GM21423 (cell line): ENCODE results near the gene WFIKKN1.

Experiments
- ATAC-seq: cut with Tn5 transposase; IDR thresholded peaks from one replicate; pipeline ENCODE4 v1.9.1; 2021; ENCODE audit warnings: mild to moderate bottlenecking, moderate library complexity; ENCODE audit not compliant: unreplicated experiment

WFIKKN1 gene

DNA sequence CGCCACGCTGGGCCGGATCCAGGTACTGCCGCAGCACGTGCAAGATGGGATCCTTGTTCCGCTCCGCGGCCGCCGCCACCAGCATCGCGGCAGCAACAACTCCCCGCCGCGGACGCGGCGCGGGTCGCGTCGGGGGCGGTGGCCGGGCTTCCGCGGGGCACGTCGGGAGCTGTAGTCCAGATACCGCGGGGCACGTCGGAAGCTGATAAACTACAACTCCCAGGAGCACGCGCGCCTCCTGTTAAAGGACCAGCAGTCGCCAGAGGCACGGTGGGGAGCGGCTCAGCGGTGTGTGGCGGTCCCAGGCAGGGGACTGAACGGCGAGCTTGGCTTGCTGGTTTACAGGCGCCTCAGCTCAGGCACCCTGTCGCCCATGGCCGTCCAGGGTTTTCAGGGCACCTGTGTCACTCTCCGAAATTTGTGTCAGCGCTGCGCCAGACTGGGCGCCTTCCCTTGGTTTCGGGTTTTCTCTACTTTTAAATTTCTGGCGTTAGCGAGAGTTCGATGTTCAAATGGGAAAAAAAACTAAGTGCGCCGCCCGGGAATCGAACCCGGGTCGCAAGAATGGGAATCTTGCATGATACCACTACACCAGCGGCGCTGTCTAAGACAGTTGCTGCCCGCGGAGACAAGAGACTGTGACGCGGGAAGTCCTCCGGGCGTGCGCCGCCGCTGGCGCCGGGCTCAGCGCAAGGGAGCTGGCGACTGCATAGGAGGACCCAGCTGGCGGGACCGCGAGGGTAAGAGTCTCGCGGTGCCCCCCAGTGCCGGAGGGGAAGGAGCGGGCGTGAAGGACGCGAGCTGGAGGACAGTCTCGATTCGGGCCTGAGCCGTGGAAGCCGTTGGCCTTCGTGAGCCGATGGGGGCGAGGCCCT, 5.7 kb downstream of the WFIKKN1 start, which contains the start of gene METTL26:
METTL26 (minus strand) TSS at position 100 of the 875 bp plus-strand sequence; CDS start at position 85, 15 bp downstream.
- peak; percentile 67 for ATAC-seq

DNA sequence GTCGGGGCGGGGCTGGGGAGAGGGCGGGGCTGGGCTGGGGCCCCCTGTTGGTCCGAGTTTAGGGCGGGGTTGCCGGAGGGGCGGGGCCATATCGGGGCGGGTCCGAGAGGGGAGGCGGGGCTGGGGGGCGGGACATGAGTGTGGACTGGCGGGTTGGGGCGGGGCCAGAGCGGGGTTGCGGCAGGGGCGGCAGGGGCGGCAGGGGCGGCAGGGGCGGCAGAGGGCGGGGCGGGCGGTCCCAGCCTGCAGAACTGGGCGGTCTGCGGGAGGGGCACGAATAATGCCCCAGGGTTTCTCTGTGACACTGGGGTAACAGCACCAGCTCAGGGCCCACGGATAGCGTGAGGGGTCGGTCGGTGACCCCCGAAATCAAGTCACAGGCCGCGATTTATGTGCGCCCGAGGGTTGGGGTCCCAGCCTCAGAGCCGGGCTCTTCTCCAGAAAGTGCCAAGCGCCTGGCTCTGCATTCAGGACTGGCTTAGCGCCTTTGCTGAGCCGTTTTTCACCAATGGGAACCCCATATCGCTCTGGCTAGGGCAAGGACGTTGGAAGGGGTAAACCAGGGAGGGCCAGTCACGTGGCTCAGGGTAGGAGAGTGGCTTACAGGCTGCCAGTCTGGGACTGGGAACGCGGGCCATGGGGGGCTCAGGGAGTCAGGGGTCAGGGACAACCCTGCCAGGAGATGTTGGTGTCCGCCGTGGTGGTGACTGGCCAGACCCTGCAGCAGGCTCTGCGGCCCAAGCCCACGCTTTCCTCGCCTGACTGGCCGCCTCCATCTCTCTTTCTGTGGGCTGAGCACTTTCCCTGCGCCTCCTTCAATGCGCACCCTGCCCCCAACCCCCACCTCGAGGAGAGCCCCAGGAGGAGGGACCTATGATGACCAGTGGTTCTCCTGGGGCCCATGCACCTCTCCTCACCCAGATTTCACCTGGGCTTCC, 6.6 kb downstream of the WFIKKN1 start:
- no peak for ATAC-seq

DNA sequence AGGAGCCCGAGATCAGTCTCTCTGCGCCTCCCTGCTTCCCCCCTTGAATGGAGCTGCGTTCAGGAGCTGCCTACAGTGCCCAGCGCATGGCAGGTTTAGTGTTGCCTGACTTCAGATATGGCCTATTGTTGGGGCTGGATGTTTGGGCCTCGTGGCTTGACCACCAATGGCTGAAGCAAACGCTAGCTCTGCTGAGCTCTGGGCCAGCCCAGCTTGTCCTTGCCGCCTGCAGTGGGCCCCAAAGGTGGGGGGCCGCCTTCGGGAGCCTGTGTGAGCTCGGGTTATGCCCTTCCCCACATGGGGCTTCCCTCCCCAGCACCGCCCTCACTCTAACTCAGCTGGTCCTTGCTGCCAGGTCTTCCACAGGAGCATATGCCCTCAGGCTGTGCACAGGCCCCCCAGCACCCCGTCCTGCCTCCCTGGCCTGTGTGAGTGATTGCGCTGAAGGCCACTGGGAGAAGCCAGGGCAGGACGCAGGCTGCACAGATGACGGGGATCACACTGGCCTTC, 7.3 kb downstream of the WFIKKN1 start:
- no peak for ATAC-seq

GRCh38 chr16:638836-639235, 8.1 kb downstream of the WFIKKN1 start:
- no peak for ATAC-seq

- ATAC-seq, result no peak
Observed at GRCh38 chr16:640614-641013, 9.8 kb downstream of the WFIKKN1 start.

- peak; percentile 50 for ATAC-seq
Observed at GRCh38 chr16:641326-642188, 10.8 kb downstream of the WFIKKN1 start, which contains the start of gene MCRIP2. Gene MCRIP2 (plus strand): TSS chr16:641828. CDS start chr16:641992, 164 bp downstream.

DNA sequence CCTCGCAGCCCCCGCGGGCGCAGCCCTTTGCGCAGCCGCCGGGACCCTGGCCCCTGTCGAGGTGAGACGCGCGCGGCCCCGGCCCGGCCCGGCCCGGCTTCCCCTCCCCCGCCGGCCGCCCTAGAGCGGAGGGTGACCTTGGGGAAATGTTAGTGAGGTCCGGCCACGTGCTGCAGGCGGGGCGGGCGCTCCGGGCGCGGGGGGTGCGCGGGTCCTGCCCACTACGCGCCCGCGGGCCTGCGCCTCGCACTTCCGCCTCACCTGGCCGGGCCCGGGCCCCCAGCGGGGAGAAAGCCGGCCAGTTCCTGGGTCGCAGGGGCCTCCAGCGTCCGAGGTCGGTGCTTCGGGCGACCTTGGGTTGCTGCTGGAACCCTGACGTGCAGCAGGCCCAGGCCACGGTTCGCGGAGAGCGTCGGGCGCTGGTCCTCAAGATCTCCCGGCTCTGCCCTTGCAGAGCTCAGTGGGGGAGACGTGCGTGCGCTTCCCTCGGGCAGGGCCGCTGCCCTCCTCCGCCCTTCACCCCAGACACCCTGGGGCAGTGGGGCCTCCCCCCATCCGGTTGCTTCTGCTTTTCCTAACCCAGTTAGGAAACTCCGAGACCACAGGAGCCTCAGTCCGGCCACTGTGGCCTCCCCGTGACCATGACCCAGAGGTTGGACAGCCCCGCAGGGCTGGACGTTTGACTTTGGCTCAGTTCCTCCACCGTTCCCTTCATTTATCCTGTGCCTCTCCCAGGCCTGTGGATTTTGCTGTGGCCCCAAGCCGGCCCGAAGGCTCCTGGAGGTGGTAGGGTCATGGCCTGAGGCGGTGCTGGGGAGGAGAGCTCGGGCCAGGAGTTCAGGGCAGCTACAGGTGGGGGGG, 11.6 kb downstream of the WFIKKN1 start:
- ATAC-seq, result peak; percentile 27

DNA sequence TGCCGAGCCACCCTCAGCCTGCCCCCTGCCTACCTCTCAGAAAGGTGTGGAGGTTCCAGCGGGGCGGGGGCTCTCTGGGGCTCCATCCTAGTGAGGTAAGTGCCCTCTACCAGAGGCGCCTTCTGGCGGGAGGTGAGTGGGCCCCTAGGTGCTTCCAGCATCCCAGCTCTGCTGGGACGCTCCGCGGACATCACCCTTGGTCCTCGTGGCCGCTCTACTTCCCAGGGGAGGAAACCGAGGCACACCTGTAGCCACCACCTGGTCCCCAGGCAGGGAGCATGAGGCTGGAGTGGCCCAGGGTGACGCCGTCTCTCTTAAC, 12.2 kb downstream of the WFIKKN1 start:
- no peak for ATAC-seq

GRCh38 chr16:644556-644955, 13.8 kb downstream of the WFIKKN1 start:
- no peak for ATAC-seq

- ATAC-seq, result no peak
Observed at GRCh38 chr16:645852-646678, 15.3 kb downstream of the WFIKKN1 start.

- no peak for ATAC-seq
Observed at GRCh38 chr16:646679-647172, 15.9 kb downstream of the WFIKKN1 start.

GRCh38 chr16:647173-647902, 16.6 kb downstream of the WFIKKN1 start:
- no peak for ATAC-seq

- no peak for ATAC-seq
Observed at GRCh38 chr16:648071-648780, 17.4 kb downstream of the WFIKKN1 start.

- peak; percentile 70 for ATAC-seq
Observed at GRCh38 chr16:648781-649589, 18.2 kb downstream of the WFIKKN1 start, which contains the start of gene WDR90. Gene WDR90 (plus strand): TSS chr16:649365. CDS start chr16:649417, 52 bp downstream.

DNA sequence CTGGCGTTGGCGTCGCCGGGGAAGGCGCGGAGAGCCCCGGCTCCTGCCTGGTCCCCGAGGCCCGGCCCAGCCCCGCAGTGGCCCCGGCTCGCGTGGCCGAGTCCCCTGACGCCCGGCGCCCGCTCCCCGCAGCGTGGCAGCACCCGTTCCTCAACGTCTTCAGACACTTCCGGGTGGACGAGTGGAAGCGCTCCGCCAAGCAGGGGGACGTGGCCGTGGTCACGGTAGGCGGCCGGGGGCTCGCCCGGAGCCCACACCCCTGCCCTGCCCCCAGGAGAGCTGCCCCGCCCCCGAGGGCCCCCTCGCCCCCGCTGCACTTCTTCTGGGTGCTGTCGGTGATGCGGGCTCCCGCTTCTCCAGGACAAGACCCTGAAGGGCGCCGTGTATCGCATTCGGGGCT, 18.8 kb downstream of the WFIKKN1 start:
- ATAC-seq, result peak; percentile 3

GRCh38 chr16:651844-652243, 21.1 kb downstream of the WFIKKN1 start:
- ATAC-seq, result no peak
